ENCODE measurements around the gene RPS13.
"Not testable (repeated sequence)": the region's sequence is repeated elsewhere in the genome, so short reads cannot be mapped to it uniquely, and the experiment has no call there.

The RPS13 gene

GRCh38 chr11:17036666-17037658, 40.5 kb downstream of the RPS13 start:
- DNase-seq, result no peak

- not testable (repeated sequence) for DNase-seq
Observed at GRCh38 chr11:17034027-17034426, 43.4 kb downstream of the RPS13 start.

DNA sequence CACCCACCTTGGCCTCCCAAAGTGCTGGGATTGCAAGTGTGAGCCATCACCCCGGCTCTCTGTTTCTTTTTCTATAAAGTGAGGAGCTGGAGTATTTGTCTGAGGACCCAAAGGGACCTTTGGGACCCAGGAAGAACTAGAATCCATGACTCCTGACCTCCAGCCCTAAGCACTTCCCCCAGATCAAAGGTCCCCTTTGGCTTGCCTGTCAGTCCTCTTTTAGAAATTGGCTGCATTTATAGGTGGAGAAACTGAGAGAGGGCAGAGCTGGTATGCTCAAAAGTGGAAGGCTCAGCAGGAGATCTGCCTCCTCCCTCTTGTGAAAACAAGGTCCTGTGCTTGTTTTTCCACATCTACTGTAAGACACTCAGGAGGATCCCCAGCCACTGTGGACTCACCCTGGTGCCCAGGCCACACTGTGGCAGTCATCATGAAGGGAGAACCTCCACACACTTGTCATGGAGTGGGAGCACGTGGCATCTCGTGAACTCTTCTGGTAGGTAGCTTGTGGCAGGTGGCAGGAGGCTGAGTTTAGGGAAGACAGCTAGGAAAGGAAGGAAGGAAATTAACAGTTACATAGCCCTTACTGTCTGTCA, 50.9 kb downstream of the RPS13 start:
- no peak for DNase-seq

- DNase-seq, result no peak
Observed at GRCh38 chr11:17024924-17025323, 52.5 kb downstream of the RPS13 start.
